GM23338 (cell line): ENCODE measurements around the gene TMCC1. TPM values are rescaled to one million over a fixed set of nuclear protein-coding genes. Genes with fewer than 3 reads are reported as not detected.

Experiments used
- ATAC-seq: fragments of 200-7000 bp; cut with Tn5 transposase; 3 replicates; pipeline ENCODE4 v1.9.1; 2020
- DNase-seq: peaks from one replicate; pipeline ENCODE4 v3.0.0-alpha.2; 2015; ENCODE audit warnings: low spot score
- H2AFZ ChIP-seq: fragments of 200-600 bp; sonication (generic); 2 replicates; pipeline ENCODE4 v1.8.0; 2016; ENCODE audit warnings: antibody characterized with exemption, mild to moderate bottlenecking, moderate library complexity
- H3F3A ChIP-seq: fragments of 200-600 bp; sonication (generic); replicated peaks from 2 replicates; pipeline ENCODE4 v1.8.0; 2017; ENCODE audit warnings: antibody characterized with exemption, mixed run types, low read depth
- H3K27ac ChIP-seq: fragments of 200-600 bp; sonication (generic); 2 replicates; pipeline ENCODE4 v1.6.1; 2016; ENCODE audit warnings: low read depth
- H3K27me3 ChIP-seq: fragments of 200-600 bp; sonication (generic); 2 replicates; pipeline ENCODE4 v1.8.0; 2016; ENCODE audit warnings: mild to moderate bottlenecking, mixed run types, moderate library complexity; ENCODE audit not compliant: insufficient read depth
- H3K36me3 ChIP-seq: fragments of 200-600 bp; sonication (generic); 2 replicates; pipeline ENCODE4 v1.8.0; 2016; ENCODE audit warnings: mild to moderate bottlenecking; ENCODE audit not compliant: insufficient read depth
- H3K4me1 ChIP-seq: fragments of 200-600 bp; sonication (generic); 2 replicates; pipeline ENCODE4 v1.8.0; 2016; ENCODE audit warnings: mild to moderate bottlenecking, moderate library complexity; ENCODE audit not compliant: insufficient read depth
- H3K4me2 ChIP-seq: fragments of 200-600 bp; sonication (generic); 2 replicates; pipeline ENCODE4 v1.7.1; 2017; ENCODE audit warnings: mixed run types
- H3K4me3 ChIP-seq: fragments of 200-600 bp; sonication (generic); 2 replicates; pipeline ENCODE4 v1.6.1; 2016; ENCODE audit warnings: mixed run types
- H3K79me2 ChIP-seq: fragments of 200-600 bp; sonication (generic); replicated peaks from 2 replicates; pipeline ENCODE4 v1.8.0; 2017; ENCODE audit warnings: mild to moderate bottlenecking; ENCODE audit not compliant: insufficient read depth
- H3K9me2 ChIP-seq: fragments of 200-600 bp; sonication (generic); 2 replicates; pipeline ENCODE4 v1.8.0; 2017; ENCODE audit not compliant: insufficient read depth
- H4K20me1 ChIP-seq: fragments of 200-600 bp; sonication (generic); replicated peaks from 2 replicates; pipeline ENCODE4 v1.8.0; 2017; ENCODE audit warnings: mild to moderate bottlenecking; ENCODE audit not compliant: insufficient read depth
- H3K27ac Mint-ChIP-seq: 2 replicates; pipeline ENCODE4 v1.8.0; 2020; ENCODE audit warnings: inconsistent platforms, mild to moderate bottlenecking, moderate library complexity, mixed read lengths
- H3K27me3 Mint-ChIP-seq: 3 replicates; pipeline ENCODE4 v1.8.0; 2022; ENCODE audit warnings: low read depth, mild to moderate bottlenecking, moderate library complexity, mixed read lengths, inconsistent platforms; ENCODE audit not compliant: insufficient read depth, poor library complexity
- H3K36me3 Mint-ChIP-seq: 3 replicates; pipeline ENCODE4 v1.8.0; 2021; ENCODE audit warnings: low read depth, mild to moderate bottlenecking, inconsistent platforms, moderate library complexity, mixed read lengths
- H3K4me1 Mint-ChIP-seq: 3 replicates; pipeline ENCODE4 v1.8.0; 2020; ENCODE audit warnings: mild to moderate bottlenecking, inconsistent platforms, mixed read lengths
- H3K4me3 Mint-ChIP-seq: 3 replicates; pipeline ENCODE4 v1.8.0; 2021; ENCODE audit warnings: moderate library complexity, mild to moderate bottlenecking, inconsistent platforms, mixed read lengths
- H3K9me3 Mint-ChIP-seq: 3 replicates; pipeline ENCODE4 v1.8.0; 2020; ENCODE audit warnings: moderate library complexity, mild to moderate bottlenecking, inconsistent platforms, mixed read lengths
- CREB1 ChIP-seq: fragments of 250-450 bp; sonication (Bioruptor Pico); IDR thresholded peaks from 2 replicates; pipeline ENCODE4 v1.5.0; 2020; ENCODE audit warnings: low read depth, mild to moderate bottlenecking, moderate library complexity
- CTCF ChIP-seq, 2 experiments: fragments of 200-600 bp in 1 of 2; sonication (generic) in 1 of 2; conservative IDR thresholded peaks; 2 replicates each; pipeline versions ENCODE4 v1.5.1 to v1.6.1; 2016 to 2017; ENCODE audit warnings: antibody characterized with exemption in 2 of 2, low read depth in 2 of 2, mild to moderate bottlenecking in 2 of 2, moderate library complexity in 1 of 2
- EZH2phosphoT487 ChIP-seq: fragments of 200-600 bp; sonication (generic); IDR thresholded peaks from one replicate; pipeline ENCODE4 v1.8.1; 2018; ENCODE audit warnings: antibody characterized with exemption; ENCODE audit not compliant: unreplicated experiment
- JUNB ChIP-seq: IDR thresholded peaks from one replicate; pipeline ENCODE4 v1.6.1; 2016; ENCODE audit warnings: antibody characterized with exemption; ENCODE audit not compliant: unreplicated experiment
- ZNF114 ChIP-seq: fragments of 250-450 bp; sonication (Bioruptor Pico); IDR thresholded peaks from 2 replicates; pipeline ENCODE4 v1.5.0; 2020; ENCODE audit warnings: mild to moderate bottlenecking, moderate library complexity
- ZNF462 ChIP-seq: fragments of 250-450 bp; sonication (Bioruptor Pico); IDR thresholded peaks from 2 replicates; pipeline ENCODE4 v1.5.0; 2020; ENCODE audit warnings: mild to moderate bottlenecking, moderate library complexity
- polyA plus RNA-seq: library from polyadenylated mRNA; unstranded; fragments of >200 nt; fragmentation: Nextera tagmentation; extraction: Ambion mirVana; gene quantifications from 2 replicates; pipeline ENCODE4 v1.2.1, GENCODE V29; 2016
- total RNA-seq: library from RNA; depleted of rRNA; stranded (reverse); fragments of >200 nt; shearing (Covaris generic); gene quantifications from 2 replicates; pipeline ENCODE4 v1.2.3, GENCODE V29; 2014
- TF ChIP-seq, protein P1 (sequence below): IDR thresholded peaks from 2 replicates; pipeline ENCODE4 v1.6.1; 2016; ENCODE audit warnings: antibody characterized with exemption

TMCC1 gene
- total and polyA plus RNA-seq, 2 experiments from 2014 or later: 8.2 to 18.4 TPM

- TF ChIP-seq EZH2phosphoT487 (no peak), ZNF114 (CRISPR knock-in tag) (no peak)
- Histone ChIP-seq H3K36me3 (no peaks in the 10 kb centered on the region), H4K20me1 (0 out of 2 replicates have a peak, but pooled peaks cover 2% of the 10 kb centered on the region), H3F3A (no peaks in the 10 kb centered on the region), H2AFZ (no peak overlapping the region), H3K4me2 (no peak overlapping the region), H3K9me2 (no peaks in the 10 kb centered on the region), H3K4me3 (no peak overlapping the region), H3K27me3 (no peaks in the 10 kb centered on the region), H3K27ac (no peak overlapping the region), H3K79me2 (no peaks in the 10 kb centered on the region), H3K4me1 (no peaks in the 10 kb centered on the region)
- no peaks in the 10 kb centered on the region for H3K36me3 Mint-ChIP-seq
- DNase-seq: no peak
- H3K9me3 Mint-ChIP-seq: no peaks in the 10 kb centered on the region
- H3K4me1 Mint-ChIP-seq: peaks cover 3% of the 10 kb centered on the region; the same call in 2 of the 3 replicates
- H3K27ac Mint-ChIP-seq: no peak overlapping the region
- no peak overlapping the region for H3K4me3 Mint-ChIP-seq
- H3K27me3 Mint-ChIP-seq: no peaks in the 10 kb centered on the region
- no peak for ATAC-seq
Observed at GRCh38 chr3:129822241-129822640, 71.3 kb downstream of the TMCC1 start.

GRCh38 chr3:129820587-129820986 lies 72.9 kb downstream of the TMCC1 start:
- no peak for TF ChIP-seq CTCF (conservative IDR thresholded peaks at IDR 0.05; ENCODE audit: low read depth in 2 of 2)
- TF ChIP-seq, protein P1, sequence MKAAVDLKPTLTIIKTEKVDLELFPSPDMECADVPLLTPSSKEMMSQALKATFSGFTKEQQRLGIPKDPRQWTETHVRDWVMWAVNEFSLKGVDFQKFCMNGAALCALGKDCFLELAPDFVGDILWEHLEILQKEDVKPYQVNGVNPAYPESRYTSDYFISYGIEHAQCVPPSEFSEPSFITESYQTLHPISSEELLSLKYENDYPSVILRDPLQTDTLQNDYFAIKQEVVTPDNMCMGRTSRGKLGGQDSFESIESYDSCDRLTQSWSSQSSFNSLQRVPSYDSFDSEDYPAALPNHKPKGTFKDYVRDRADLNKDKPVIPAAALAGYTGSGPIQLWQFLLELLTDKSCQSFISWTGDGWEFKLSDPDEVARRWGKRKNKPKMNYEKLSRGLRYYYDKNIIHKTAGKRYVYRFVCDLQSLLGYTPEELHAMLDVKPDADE: no peak
- no peak for TF ChIP-seq JUNB
- TF ChIP-seq CREB1: no peak
- TF ChIP-seq ZNF462 (CRISPR knock-in tag): no peak
- no peak for TF ChIP-seq ZNF114 (CRISPR knock-in tag)
- H3K36me3 ChIP-seq: no peaks in the 10 kb centered on the region
- Mint-ChIP-seq H3K36me3 (no peaks in the 10 kb centered on the region), H3K27ac (no peak overlapping the region), H3K4me3 (no peak overlapping the region), H3K9me3 (no peaks in the 10 kb centered on the region), H3K27me3 (no peaks in the 10 kb centered on the region), H3K4me1 (peaks cover 3% of the 10 kb centered on the region; the same call in 2 of the 3 replicates)
- H3K4me3 ChIP-seq: no peak overlapping the region
- no peak overlapping the region for H2AFZ ChIP-seq
- H3K4me1 ChIP-seq: no peaks in the 10 kb centered on the region
- ATAC-seq: no peak
- H3F3A ChIP-seq: no peaks in the 10 kb centered on the region
- 0 out of 2 replicates have a peak, but pooled peaks cover 2% of the 10 kb centered on the region for H4K20me1 ChIP-seq
- no peak for DNase-seq
- no peaks in the 10 kb centered on the region for H3K9me2 ChIP-seq
- H3K79me2 ChIP-seq: no peaks in the 10 kb centered on the region
- H3K4me2 ChIP-seq: no peak overlapping the region
- no peaks in the 10 kb centered on the region for H3K27me3 ChIP-seq
- no peak overlapping the region for H3K27ac ChIP-seq
